Measurements from ENCODE around the gene RNU7-1. TPM values are rescaled to one million over a fixed set of nuclear protein-coding genes. Genes with fewer than 3 reads are reported as not detected.
A peak's percentile ranks its signal among the peaks of the same experiment; 100 is the strongest.

Gene RNU7-1
- total and polyA plus RNA-seq, 10 of the 15 experiments (the other 5 are each of a cell fraction or from before 2014, with no cell fraction given): not detected

DNA sequence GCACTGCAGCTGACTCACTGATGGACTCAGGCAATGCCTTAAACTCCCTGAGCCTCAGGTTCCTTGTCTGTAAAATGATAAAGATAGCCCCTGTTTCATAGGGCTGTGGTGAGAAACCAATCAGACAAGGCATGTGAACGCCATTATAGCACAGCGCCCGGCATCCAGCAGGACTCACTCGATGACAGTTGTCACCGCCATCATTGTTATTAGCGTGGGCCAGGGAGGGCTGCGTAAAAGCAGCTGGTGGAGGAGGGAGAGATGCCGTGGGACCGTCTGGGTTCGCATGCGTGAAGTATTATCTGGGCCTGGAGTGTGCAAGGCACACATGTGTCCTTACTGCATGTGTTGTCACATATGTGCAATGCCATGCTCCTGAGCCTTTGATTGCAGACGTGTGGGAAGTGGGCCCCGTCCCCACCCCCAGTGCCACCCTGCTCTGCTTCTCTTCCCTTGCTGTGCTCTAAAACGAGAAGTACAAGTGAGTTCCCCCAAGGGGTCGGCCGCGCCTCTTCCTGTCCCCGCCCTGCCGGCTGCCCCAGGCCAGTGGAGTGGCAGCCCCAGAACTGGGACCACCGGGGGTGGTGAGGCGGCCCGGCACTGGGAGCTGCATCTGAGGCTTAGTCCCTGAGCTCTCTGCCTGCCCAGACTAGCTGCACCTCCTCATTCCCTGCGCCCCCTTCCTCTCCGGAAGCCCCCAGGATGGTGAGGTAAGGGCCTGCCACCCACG is 7.4 kb downstream of the RNU7-1 start, which contains the start of gene PTPN6 (continued):
- TF ChIP-seq RELB (IDR thresholded peaks at IDR 0.05; ENCODE audit: low read depth) (peak; percentile 57; the same call in 1 of the 2 replicates), BHLHE40 (IDR thresholded peaks at IDR 0.05; ENCODE audit: borderline replicate concordance in 1 of 2, low read depth in 2 of 2, low read length in 1 of 2) (peak; percentile 16 to 66; a peak in 3 of 4 replicates), BACH1 (IDR thresholded peaks at IDR 0.05; ENCODE audit: borderline replicate concordance) (no peak; the same call in 1 of the 2 replicates), MEF2A (IDR thresholded peaks at IDR 0.05; ENCODE audit: insufficient read depth, low read depth, low read length) (no peak), CBX3 (IDR thresholded peaks at IDR 0.05; ENCODE audit: borderline replicate concordance, low read depth) (no peak), SUPT20H (IDR thresholded peaks at IDR 0.05; ENCODE audit: borderline replicate concordance, control insufficient read depth, low read depth, low read length) (no peak), E2F4 (IDR thresholded peaks at IDR 0.05; ENCODE audit: low read depth, low read length) (no peak), ETV6 (conservative IDR thresholded peaks at IDR 0.05 in 1 of 2, IDR thresholded peaks at IDR 0.05 in 1 of 2; ENCODE audit: borderline replicate concordance in 1 of 2, low read depth in 1 of 2) (no peak; a peak in 1 of 4 replicates), TARDBP (IDR thresholded peaks at IDR 0.05; ENCODE audit: borderline replicate concordance) (0 out of 2 replicates have a peak, but pooled peaks have one; percentile 52), TCF7 (IDR thresholded peaks at IDR 0.05; ENCODE audit: borderline replicate concordance) (no peak), SUZ12 (IDR thresholded peaks at IDR 0.05; ENCODE audit: unreplicated experiment) (no peak), NFYB (IDR thresholded peaks at IDR 0.05; ENCODE audit: insufficient read depth, low read depth, low read length) (0 out of 2 replicates have a peak, but pooled peaks have one; percentile 2), MXI1 (IDR thresholded peaks at IDR 0.05; ENCODE audit: low read depth, low read length) (0 out of 2 replicates have a peak, but pooled peaks have one; percentile 17), ZNF274 (IDR thresholded peaks at IDR 0.05; ENCODE audit: insufficient read depth, insufficient read length) (no peak), ATF3 (IDR thresholded peaks at IDR 0.05; ENCODE audit: borderline replicate concordance, extremely low read depth, low read depth, low read length) (no peak), SIN3A (IDR thresholded peaks at IDR 0.05; ENCODE audit: low read depth, low read length) (peak; percentile 74; the same call in 1 of the 2 replicates), SMAD1 (IDR thresholded peaks at IDR 0.05; ENCODE audit: low read depth, partially characterized antibody) (no peak), PAX5 (IDR thresholded peaks at IDR 0.05; ENCODE audit: borderline replicate concordance, low read depth, low read length) (no peak; the same call in 1 of the 2 replicates), RUNX3 (IDR thresholded peaks at IDR 0.05; ENCODE audit: low read length) (no peak), SMARCA5 (IDR thresholded peaks at IDR 0.05) (peak; percentile 67)
- TF ChIP-seq, protein P1, sequence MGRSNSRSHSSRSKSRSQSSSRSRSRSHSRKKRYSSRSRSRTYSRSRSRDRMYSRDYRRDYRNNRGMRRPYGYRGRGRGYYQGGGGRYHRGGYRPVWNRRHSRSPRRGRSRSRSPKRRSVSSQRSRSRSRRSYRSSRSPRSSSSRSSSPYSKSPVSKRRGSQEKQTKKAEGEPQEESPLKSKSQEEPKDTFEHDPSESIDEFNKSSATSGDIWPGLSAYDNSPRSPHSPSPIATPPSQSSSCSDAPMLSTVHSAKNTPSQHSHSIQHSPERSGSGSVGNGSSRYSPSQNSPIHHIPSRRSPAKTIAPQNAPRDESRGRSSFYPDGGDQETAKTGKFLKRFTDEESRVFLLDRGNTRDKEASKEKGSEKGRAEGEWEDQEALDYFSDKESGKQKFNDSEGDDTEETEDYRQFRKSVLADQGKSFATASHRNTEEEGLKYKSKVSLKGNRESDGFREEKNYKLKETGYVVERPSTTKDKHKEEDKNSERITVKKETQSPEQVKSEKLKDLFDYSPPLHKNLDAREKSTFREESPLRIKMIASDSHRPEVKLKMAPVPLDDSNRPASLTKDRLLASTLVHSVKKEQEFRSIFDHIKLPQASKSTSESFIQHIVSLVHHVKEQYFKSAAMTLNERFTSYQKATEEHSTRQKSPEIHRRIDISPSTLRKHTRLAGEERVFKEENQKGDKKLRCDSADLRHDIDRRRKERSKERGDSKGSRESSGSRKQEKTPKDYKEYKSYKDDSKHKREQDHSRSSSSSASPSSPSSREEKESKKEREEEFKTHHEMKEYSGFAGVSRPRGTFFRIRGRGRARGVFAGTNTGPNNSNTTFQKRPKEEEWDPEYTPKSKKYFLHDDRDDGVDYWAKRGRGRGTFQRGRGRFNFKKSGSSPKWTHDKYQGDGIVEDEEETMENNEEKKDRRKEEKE (IDR thresholded peaks at IDR 0.05): 0 out of 2 replicates have a peak, but pooled peaks have one; percentile 39
- TF ChIP-seq, protein P2, sequence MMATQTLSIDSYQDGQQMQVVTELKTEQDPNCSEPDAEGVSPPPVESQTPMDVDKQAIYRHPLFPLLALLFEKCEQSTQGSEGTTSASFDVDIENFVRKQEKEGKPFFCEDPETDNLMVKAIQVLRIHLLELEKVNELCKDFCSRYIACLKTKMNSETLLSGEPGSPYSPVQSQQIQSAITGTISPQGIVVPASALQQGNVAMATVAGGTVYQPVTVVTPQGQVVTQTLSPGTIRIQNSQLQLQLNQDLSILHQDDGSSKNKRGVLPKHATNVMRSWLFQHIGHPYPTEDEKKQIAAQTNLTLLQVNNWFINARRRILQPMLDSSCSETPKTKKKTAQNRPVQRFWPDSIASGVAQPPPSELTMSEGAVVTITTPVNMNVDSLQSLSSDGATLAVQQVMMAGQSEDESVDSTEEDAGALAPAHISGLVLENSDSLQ (IDR thresholded peaks at IDR 0.05): peak; percentile 87

All from GM12878 (cell line).